ENCODE data around the gene SLC22A16.

Gene SLC22A16

GRCh38 chr6:110399219-110400071 lies 77.0 kb downstream of the SLC22A16 start:
- DNase-seq: peak; percentile 77

DNA sequence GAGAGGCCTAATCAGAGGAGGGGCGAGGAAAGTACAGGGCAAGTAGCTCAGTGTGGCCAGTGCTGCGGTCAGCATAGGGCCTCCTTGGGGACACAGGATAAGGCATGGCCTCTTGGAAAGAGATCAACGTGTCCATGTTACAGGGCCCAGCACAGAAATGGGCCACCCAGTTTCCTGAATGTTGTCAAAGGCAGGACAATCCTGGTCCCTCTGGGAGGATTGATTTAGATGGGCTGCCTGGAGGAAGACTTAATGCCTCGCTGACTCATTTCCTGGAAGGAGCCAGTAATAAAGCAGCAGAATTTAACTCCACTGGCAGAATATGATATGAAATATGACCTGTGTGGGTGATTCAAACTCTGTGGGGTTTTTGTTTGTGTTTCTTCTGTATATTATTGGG lies 77.6 kb downstream of the SLC22A16 start:
- DNase-seq: peak; percentile 24

DNA sequence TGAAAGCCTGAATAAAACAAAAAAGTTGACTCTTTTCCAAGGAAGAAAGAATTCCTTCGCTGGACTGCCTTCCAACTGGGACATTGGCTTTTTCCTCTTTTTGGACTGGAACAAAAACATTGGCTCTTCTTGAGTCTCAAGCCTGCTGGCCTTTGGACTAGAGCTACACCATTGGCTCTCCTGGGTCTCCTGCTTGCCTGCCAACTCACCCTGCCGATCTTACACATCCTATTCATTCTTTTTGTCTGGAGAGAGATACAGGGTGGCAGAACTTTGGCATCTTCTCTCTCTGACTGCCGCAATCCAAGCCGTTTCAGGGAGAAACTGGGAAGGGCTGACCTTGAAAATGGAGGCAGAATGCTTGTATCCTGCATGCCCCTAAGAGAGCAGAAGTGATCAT lies 81.2 kb downstream of the SLC22A16 start:
- DNase-seq: no peak

GRCh38 chr6:110394409-110394808 lies 82.0 kb downstream of the SLC22A16 start:
- no peak for DNase-seq

- DNase-seq: no peak
Observed at GRCh38 chr6:110392727-110393126, 83.7 kb downstream of the SLC22A16 start.

DNA sequence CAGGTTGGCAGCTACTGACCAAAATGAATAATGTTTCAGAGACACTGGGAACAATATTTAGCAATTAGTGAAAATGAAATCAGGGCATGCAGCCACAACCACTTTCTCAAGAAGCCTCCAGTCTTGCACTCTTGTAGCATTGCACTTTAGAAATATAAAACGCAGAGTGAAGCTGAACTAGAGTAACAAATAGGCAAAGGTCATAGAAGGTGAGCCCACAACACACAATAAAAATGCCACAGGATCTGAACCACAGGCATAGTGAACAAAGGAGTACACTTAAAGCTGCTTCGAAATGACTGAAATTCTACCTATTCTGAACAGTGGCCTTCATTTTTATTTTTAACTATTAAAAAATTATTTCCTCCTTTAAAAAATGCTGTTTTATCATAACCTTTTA lies 86.0 kb downstream of the SLC22A16 start:
- DNase-seq: no peak

GRCh38 chr6:110389689-110390382 lies 86.6 kb downstream of the SLC22A16 start:
- DNase-seq: no peak

- no peak for DNase-seq
Observed at GRCh38 chr6:110387986-110388385, 88.4 kb downstream of the SLC22A16 start.

DNA sequence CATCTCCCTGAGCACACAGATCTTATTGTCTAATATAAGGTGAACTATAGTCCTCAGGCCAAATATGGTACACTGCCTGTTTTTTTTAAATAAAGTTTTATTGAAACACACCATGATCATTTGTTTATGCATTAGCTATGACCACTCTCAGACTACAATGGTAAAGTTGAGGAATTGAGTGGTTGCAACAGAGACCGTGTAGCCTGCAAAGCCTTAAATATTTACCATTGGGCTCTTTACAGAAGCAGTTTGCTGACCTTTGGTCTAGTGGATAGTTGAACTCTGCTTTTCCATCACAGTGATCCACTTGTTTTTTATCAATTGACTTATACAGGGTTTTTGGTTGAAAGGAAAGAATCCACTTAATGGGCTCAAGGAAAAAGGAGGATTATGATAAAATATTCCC lies 91.0 kb downstream of the SLC22A16 start:
- no peak for DNase-seq

- no peak for DNase-seq
Observed at GRCh38 chr6:110378552-110378951, 97.9 kb downstream of the SLC22A16 start.
